SK-N-SH (cell line): ENCODE measurements around the gene C4BPB.

Source experiments
- CHD2 ChIP-seq: fragments of 150-350 bp; IDR thresholded peaks from 2 replicates; pipeline ENCODE4 v1.6.1; 2018; ENCODE audit warnings: low read length; ENCODE audit not compliant: partially characterized antibody
- JUND ChIP-seq: IDR thresholded peaks from 2 replicates; pipeline ENCODE4 v1.4.0; 2012
- RAD21 ChIP-seq: IDR thresholded peaks from 2 replicates; pipeline ENCODE4 v1.6.1; 2012; ENCODE audit warnings: mild to moderate bottlenecking, low read length
- YY1 ChIP-seq: IDR thresholded peaks from 2 replicates; pipeline ENCODE4 v1.4.0; 2012; ENCODE audit warnings: low read depth, mild to moderate bottlenecking
- TF ChIP-seq, protein P1 (sequence below): fragments of 200-600 bp; sonication (generic); IDR thresholded peaks from 2 replicates; pipeline ENCODE4 v1.6.1; 2017; ENCODE audit warnings: antibody characterized with exemption, mild to moderate bottlenecking, moderate library complexity

DNA sequence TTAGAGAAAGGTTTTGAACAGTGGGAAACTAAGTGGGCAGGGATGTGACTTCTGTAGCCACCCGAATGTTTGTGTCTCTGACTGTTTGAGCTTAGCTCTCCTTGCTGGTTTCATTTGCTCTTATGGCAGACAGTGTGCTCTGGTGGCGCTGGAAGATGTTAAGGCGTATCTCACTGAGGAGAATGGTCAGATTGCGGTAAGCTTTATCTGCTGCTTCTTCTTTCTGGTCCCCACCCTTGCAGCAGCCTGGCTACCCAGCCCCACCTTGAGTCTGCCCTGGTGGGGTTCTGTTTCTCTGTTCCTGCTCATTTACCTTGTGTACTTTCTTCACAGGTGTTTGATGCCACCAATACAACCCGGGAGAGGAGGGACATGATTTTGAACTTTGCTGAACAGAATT lies 25.6 kb upstream of the C4BPB start:
- TF ChIP-seq YY1, result no peak
- no peak for TF ChIP-seq JUND
- TF ChIP-seq, protein P1, sequence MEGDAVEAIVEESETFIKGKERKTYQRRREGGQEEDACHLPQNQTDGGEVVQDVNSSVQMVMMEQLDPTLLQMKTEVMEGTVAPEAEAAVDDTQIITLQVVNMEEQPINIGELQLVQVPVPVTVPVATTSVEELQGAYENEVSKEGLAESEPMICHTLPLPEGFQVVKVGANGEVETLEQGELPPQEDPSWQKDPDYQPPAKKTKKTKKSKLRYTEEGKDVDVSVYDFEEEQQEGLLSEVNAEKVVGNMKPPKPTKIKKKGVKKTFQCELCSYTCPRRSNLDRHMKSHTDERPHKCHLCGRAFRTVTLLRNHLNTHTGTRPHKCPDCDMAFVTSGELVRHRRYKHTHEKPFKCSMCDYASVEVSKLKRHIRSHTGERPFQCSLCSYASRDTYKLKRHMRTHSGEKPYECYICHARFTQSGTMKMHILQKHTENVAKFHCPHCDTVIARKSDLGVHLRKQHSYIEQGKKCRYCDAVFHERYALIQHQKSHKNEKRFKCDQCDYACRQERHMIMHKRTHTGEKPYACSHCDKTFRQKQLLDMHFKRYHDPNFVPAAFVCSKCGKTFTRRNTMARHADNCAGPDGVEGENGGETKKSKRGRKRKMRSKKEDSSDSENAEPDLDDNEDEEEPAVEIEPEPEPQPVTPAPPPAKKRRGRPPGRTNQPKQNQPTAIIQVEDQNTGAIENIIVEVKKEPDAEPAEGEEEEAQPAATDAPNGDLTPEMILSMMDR, result no peak
- no peak for TF ChIP-seq RAD21
- TF ChIP-seq CHD2, result no peak
